Esophagus muscularis mucosa (tissue), 4 donors: ENCODE results near the gene TRDMT1.

Source experiments
- CTCF ChIP-seq, 3 experiments: fragments of 200-600 bp in 2 of 3; fragments of 450-650 bp in 1 of 3; sonication (generic) in 2 of 3; IDR thresholded peaks; one replicate each; pipeline ENCODE4 v1.5.1; 2017 to 2019; ENCODE audit warnings: antibody characterized with exemption in 3 of 3, mild to moderate bottlenecking in 2 of 3, moderate library complexity in 1 of 3
- EP300 ChIP-seq: sonication (generic); formaldehyde crosslinking; IDR thresholded peaks from one replicate; pipeline ENCODE4 v1.6.1; 2017; ENCODE audit warnings: antibody characterized with exemption
- POLR2A ChIP-seq: fragments of 450-650 bp; IDR thresholded peaks from one replicate; pipeline ENCODE4 v1.6.1; 2017; ENCODE audit warnings: antibody characterized with exemption, moderate library complexity, mild to moderate bottlenecking, low read depth
- POLR2AphosphoS5 ChIP-seq, 2 donors: sonication (generic); formaldehyde crosslinking; IDR thresholded peaks; one replicate each; pipeline ENCODE4 v1.6.1; 2017; ENCODE audit warnings: antibody characterized with exemption in 2 of 2

- no peak for TF ChIP-seq CTCF (IDR thresholded peaks at IDR 0.05)
- TF ChIP-seq POLR2AphosphoS5 (IDR thresholded peaks at IDR 0.05): no peak
- no peak for TF ChIP-seq POLR2A
- no peak for TF ChIP-seq EP300
Measured at GRCh38 chr10:17116193-17116592, 85.3 kb downstream of the TRDMT1 start.
